Retinal pigment epithelial cell (primary cell): ENCODE results near the gene RYR2.

Experiments used
- DNase-seq: peaks from one replicate; pipeline ENCODE4 v3.0.0-alpha.2; 2010; ENCODE audit warnings: low read depth
- H3K4me3 ChIP-seq: 2 replicates; pipeline ENCODE4 v1.5.1; 2011; ENCODE audit warnings: mild to moderate bottlenecking, low read length, control low read depth, moderate library complexity
- CTCF ChIP-seq: conservative IDR thresholded peaks from 2 replicates; pipeline ENCODE4 v1.5.1; 2011; ENCODE audit warnings: low read depth, low read length, control low read depth, inconsistent platforms

The RYR2 gene

GRCh38 chr1:237503292-237503691, 461.3 kb downstream of the RYR2 start:
- H3K4me3 ChIP-seq, result no peak overlapping the region
- TF ChIP-seq CTCF, result no peak
- no peak for DNase-seq

GRCh38 chr1:237507005-237507404, 465.0 kb downstream of the RYR2 start:
- no peak for TF ChIP-seq CTCF
- DNase-seq, result no peak
- no peak overlapping the region for H3K4me3 ChIP-seq

- no peak for DNase-seq
These were observed 467.8 kb downstream of the RYR2 start for GRCh38 chr1:237509748-237510147.

GRCh38 chr1:237525102-237525501, 483.1 kb downstream of the RYR2 start:
- DNase-seq, result no peak
- H3K4me3 ChIP-seq, result no peak overlapping the region
- TF ChIP-seq CTCF, result no peak

More at GRCh38 chr1:237509748-237510147, 467.8 kb downstream of the RYR2 start:
- no peak overlapping the region for H3K4me3 ChIP-seq
- TF ChIP-seq CTCF, result no peak

- no peak overlapping the region for H3K4me3 ChIP-seq
- no peak for TF ChIP-seq CTCF
- no peak for DNase-seq
These were observed 485.8 kb downstream of the RYR2 start for GRCh38 chr1:237527761-237528160.

GRCh38 chr1:237528545-237528944, 486.6 kb downstream of the RYR2 start:
- no peak overlapping the region for H3K4me3 ChIP-seq
- TF ChIP-seq CTCF, result no peak
- DNase-seq, result no peak

DNA sequence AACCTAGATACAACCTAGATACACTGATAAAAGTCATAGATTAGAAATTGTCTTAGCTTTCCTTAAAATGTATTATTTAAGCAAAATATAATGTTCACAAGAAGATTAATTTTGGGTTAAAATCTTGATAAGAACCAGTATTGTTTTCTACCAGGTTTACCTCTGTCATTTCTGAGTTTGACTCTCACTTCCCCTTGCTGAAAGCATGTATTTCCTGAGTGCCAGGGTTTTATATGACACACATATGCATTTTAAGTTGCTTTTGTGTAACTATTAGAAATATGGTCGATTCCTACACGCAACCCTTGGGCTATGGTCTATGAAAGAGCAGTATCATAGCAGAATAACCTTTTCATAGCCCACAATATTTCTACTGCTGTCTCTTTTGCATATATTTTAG, 497.1 kb downstream of the RYR2 start:
- H3K4me3 ChIP-seq, result no peak overlapping the region
- TF ChIP-seq CTCF, result no peak
- DNase-seq, result no peak
